Liver (tissue), 2 donors: Measurements from ENCODE around the gene CDHR4.

Source experiments
- ATF3 ChIP-seq: IDR thresholded peaks from 2 replicates; pipeline ENCODE4 v1.6.1; 2016; ENCODE audit warnings: antibody characterized with exemption
- FOXA1 ChIP-seq: IDR thresholded peaks from 2 replicates; pipeline ENCODE4 v1.6.1; 2016; ENCODE audit warnings: antibody characterized with exemption
- donor health status: healthy.

DNA sequence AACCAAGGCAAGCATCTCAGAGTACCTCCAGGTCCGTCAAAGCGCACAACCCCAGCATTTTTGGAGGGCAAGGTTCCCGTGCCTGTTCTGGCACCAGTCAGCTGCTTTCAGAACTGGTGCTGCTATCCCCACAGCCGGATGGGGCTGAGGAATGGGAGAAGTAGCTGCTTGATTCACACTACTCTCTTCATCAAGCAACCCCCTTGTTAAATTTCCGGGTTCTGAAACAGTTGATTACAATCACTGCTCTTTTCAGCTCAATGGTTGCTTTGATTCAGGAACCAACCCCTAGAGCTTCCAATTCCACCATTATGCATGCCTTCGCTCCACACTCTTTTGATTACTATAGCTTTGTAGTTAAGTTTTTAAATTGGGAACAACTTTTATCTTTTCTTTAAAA lies 26.3 kb upstream of the CDHR4 start:
- TF ChIP-seq ATF3 (no peak), FOXA1 (no peak)
